ENCODE data around the gene PTPRC.

Gene PTPRC

DNA sequence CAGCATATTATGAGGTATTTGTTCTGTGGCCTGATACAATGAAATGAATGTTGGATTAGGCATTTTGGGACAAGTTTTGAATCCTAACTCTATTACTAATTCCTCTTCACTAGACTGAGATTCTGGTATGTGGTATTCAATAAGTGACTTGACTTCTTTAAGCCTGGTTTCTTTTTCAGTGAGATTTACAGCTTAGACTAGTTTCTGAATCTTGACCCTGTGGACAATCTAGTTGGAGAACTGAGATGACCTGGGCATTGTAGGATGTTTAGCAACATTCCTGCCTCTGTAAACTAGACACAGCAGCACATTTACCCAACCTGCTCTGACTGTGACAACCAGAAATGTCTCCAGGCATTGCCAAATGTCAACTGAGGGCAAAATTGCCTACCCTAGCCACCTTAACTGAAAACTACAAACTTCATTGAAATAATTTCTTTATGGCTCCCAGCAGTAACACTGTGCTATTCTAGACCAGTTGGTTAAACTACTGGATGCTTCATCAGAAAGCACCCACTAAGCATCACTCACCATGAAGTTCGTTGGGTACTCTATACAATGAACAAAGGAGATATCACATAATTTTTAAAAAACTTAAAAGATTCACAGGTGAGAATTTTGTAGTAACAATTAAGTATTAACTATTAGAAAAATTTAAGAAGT lies 16.8 kb downstream of the PTPRC start:
- no peak overlapping the region for H3K9ac ChIP-seq
- no peak overlapping the region for H3K4me3 ChIP-seq (IDR thresholded peaks at IDR 0.05; ENCODE audit: insufficient read depth, low read depth, low read length)
- H4K20me1 ChIP-seq (ENCODE audit: insufficient read depth) = no peaks in the 10 kb centered on the region
- TF ChIP-seq, protein P1, sequence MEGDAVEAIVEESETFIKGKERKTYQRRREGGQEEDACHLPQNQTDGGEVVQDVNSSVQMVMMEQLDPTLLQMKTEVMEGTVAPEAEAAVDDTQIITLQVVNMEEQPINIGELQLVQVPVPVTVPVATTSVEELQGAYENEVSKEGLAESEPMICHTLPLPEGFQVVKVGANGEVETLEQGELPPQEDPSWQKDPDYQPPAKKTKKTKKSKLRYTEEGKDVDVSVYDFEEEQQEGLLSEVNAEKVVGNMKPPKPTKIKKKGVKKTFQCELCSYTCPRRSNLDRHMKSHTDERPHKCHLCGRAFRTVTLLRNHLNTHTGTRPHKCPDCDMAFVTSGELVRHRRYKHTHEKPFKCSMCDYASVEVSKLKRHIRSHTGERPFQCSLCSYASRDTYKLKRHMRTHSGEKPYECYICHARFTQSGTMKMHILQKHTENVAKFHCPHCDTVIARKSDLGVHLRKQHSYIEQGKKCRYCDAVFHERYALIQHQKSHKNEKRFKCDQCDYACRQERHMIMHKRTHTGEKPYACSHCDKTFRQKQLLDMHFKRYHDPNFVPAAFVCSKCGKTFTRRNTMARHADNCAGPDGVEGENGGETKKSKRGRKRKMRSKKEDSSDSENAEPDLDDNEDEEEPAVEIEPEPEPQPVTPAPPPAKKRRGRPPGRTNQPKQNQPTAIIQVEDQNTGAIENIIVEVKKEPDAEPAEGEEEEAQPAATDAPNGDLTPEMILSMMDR (conservative IDR thresholded peaks at IDR 0.05; ENCODE audit: low read depth, low read length) = no peak
- no peak overlapping the region for H3K27ac ChIP-seq
- no peaks in the 10 kb centered on the region for H3K36me3 ChIP-seq (ENCODE audit: insufficient read depth)
- no peaks in the 10 kb centered on the region for H3K79me2 ChIP-seq (ENCODE audit: insufficient read depth, low read depth)
- H3K4me1 ChIP-seq (ENCODE audit: low read depth, poor library complexity, severe bottlenecking) = peaks cover 59% of the 10 kb centered on the region
- no peak overlapping the region for H3K4me2 ChIP-seq
- H3K27me3 ChIP-seq (ENCODE audit: insufficient read depth, low read depth) = no peaks in the 10 kb centered on the region
- H2AFZ ChIP-seq (ENCODE audit: low read depth) = no peak overlapping the region

DNA sequence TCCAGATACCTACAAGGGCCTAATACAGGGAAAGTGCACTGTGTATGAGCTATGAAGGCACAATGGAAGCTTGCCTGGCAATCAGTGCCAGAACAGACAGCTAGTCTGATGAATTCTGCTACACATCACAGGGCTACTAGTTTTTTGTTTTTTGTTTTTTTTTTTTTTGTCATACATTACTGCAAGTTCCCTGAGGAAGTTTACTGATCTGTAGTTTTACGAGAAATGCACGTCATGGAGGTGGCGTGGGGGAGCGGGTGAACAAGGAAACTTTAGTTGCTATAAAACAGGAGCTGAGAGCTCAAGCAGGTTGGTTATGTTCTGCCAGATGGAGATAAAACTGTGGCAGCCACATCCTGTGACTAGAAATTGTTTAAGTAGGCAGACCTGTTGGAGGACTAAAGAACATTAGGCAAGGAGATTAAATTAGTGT lies 17.7 kb downstream of the PTPRC start:
- Histone ChIP-seq H3K36me3 (ENCODE audit: insufficient read depth) (no peaks in the 10 kb centered on the region), H4K20me1 (ENCODE audit: insufficient read depth) (no peaks in the 10 kb centered on the region), H3K79me2 (ENCODE audit: insufficient read depth, low read depth) (no peaks in the 10 kb centered on the region), H3K27me3 (ENCODE audit: insufficient read depth, low read depth) (no peaks in the 10 kb centered on the region), H3K9ac (no peak overlapping the region), H3K4me1 (ENCODE audit: low read depth, poor library complexity, severe bottlenecking) (peaks cover 69% of the 10 kb centered on the region), H3K4me3 (IDR thresholded peaks at IDR 0.05; ENCODE audit: insufficient read depth, low read depth, low read length) (no peak overlapping the region), H3K27ac (no peak overlapping the region), H2AFZ (ENCODE audit: low read depth) (no peak overlapping the region), H3K4me2 (peak overlapping the region; percentile 20; the same call in 1 of the 2 replicates)
- TF ChIP-seq, protein P1 (conservative IDR thresholded peaks at IDR 0.05; ENCODE audit: low read depth, low read length) = no peak

DNA sequence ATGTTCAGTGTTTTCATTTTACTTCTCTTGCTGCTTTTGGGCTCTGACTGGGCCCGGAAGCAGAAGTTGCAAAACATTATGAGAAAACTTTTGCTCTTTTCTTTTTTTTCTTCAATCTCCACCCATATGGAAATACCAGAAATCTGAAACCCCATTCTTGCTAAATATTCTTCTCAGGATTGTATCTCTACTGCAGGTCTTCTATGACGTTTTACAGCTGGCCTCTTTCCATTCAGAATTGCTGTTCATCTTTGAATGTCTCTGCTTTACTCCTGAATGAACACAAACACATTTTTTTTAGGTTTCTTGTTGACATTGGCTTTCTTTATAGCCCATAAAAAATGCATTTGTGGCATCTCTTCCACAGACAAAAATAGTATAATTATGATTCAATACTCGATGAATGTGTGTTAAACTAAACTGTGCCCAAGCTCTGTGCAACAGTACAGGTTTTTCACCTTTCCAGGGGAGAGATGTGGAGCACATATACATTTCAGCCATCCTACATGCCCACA lies 18.8 kb downstream of the PTPRC start:
- no peaks in the 10 kb centered on the region for H3K36me3 ChIP-seq (ENCODE audit: insufficient read depth)
- H2AFZ ChIP-seq (ENCODE audit: low read depth) = peak overlapping the region; percentile 53
- H3K4me1 ChIP-seq (ENCODE audit: low read depth, poor library complexity, severe bottlenecking) = peaks cover 78% of the 10 kb centered on the region
- H4K20me1 ChIP-seq (ENCODE audit: insufficient read depth) = no peaks in the 10 kb centered on the region
- no peaks in the 10 kb centered on the region for H3K27me3 ChIP-seq (ENCODE audit: insufficient read depth, low read depth)
- H3K27ac ChIP-seq = peak overlapping the region; percentile 30
- H3K4me2 ChIP-seq = peak overlapping the region; percentile 58
- H3K4me3 ChIP-seq (IDR thresholded peaks at IDR 0.05; ENCODE audit: insufficient read depth, low read depth, low read length) = no peak overlapping the region
- no peak overlapping the region for H3K9ac ChIP-seq
- TF ChIP-seq, protein P1 (conservative IDR thresholded peaks at IDR 0.05; ENCODE audit: low read depth, low read length) = no peak
- H3K79me2 ChIP-seq (ENCODE audit: insufficient read depth, low read depth) = no peaks in the 10 kb centered on the region

DNA sequence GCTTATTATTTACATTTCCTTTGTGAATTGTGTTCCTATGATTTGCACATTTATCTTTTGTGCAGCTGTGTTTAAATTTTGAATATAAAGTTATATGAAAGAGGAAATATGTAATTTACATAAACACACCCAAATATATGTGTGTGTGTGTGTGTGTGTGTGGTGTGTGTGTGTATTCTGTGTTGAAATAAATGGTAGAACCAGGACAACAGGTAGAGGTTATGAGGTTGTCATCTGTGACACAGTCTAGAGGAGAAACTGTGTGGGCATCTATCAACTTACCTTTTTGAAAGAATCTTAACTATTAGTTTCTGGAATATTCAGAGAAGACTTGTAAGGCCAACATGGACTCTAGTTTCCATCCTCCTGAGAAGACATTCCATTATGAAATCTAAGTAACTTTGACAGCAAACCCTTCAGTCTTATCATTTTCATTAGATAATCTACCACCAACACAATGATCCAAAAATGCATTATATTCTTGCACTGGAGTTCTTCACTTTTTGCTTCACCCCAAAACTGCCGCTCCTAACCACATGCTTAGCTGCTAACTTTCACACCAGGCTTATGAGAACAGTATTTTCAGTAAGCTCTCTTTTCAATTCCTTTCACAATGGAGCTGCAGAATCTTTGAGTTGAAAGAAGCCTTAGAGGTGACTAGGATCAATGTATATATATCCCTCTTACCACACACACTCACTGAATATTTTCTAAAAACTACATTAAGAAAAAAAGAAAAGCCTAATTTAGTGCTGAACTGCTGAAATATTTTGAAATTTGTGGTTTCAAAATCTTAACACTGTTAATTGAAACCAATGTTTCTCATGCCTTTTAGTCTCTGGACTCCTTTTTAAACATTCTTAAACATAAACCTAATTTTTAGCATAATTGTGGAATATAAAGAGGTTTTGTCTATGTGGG lies 21.8 kb downstream of the PTPRC start:
- no peak overlapping the region for H3K4me3 ChIP-seq (IDR thresholded peaks at IDR 0.05; ENCODE audit: insufficient read depth, low read depth, low read length)
- no peaks in the 10 kb centered on the region for H3K79me2 ChIP-seq (ENCODE audit: insufficient read depth, low read depth)
- TF ChIP-seq, protein P1 (conservative IDR thresholded peaks at IDR 0.05; ENCODE audit: low read depth, low read length) = no peak

More for the DNA sequence above, 21.8 kb downstream of the PTPRC start:
- H3K27me3 ChIP-seq (ENCODE audit: insufficient read depth, low read depth) = no peaks in the 10 kb centered on the region
- H4K20me1 ChIP-seq (ENCODE audit: insufficient read depth) = no peaks in the 10 kb centered on the region
- no peak overlapping the region for H2AFZ ChIP-seq (ENCODE audit: low read depth)
- H3K9ac ChIP-seq = no peak overlapping the region
- H3K36me3 ChIP-seq (ENCODE audit: insufficient read depth) = no peaks in the 10 kb centered on the region
- peak overlapping the region; percentile 52 for H3K27ac ChIP-seq
- peak overlapping the region; percentile 30 for H3K4me2 ChIP-seq
- H3K4me1 ChIP-seq (ENCODE audit: low read depth, poor library complexity, severe bottlenecking) = peaks cover 83% of the 10 kb centered on the region

All from KMS-11 (cell line).